ENCODE results near the gene GNG7. TPM values are rescaled to one million over a fixed set of nuclear protein-coding genes. Genes with fewer than 3 reads are reported as not detected.

Gene GNG7
- total RNA-seq, 2 donors from 2014 or later: 8.7 to 22.9 TPM

DNA sequence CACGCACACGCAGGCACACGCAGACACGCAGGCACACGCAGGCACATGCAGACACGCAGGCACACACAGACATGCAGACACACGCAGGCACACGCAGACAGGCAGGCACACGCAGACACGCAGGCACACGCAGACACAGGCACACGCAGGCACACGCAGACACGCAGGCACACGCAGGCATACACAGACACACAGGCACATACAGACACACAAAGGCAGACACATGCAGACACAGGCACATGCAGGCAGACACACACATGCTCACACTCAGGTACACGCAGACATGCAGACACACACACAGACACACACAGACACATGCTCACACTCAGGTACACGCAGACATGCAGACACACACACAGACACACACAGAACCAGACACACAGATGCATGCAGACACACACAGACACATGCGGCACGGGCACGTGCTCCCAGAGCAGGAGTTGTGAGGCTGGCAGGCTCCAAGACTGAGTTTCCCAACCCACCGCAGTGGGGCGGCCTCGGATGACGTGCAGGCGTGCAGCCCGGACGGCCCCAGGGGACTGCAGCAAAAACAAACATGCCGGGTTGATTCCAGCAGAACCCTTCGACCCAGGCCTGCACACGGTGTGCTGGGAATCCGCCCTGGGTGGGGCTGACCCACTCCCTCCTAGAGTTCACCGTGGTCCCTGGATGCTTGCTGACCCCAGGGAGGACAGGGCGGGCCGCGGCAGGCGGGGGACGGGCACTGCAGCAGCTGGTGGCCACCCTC is 126.6 kb downstream of the GNG7 start:
- Histone ChIP-seq H3K27me3 (replicated peaks; ENCODE audit: insufficient read depth) (no peaks in the 10 kb centered on the region), H3K4me3 (no peak overlapping the region), H3K9me3 (no peaks in the 10 kb centered on the region), H3K4me1 (replicated peaks) (peaks cover 15% of the 10 kb centered on the region), H3K36me3 (no peaks in the 10 kb centered on the region), H3K27ac (peak overlapping the region; percentile 33 to 48)
- no peak for DNase-seq (ENCODE audit: low spot score)
- TF ChIP-seq POLR2A (IDR thresholded peaks at IDR 0.05) (no peak), POLR2AphosphoS5 (IDR thresholded peaks at IDR 0.05) (peak; percentile 45)
- TF ChIP-seq, protein P1, sequence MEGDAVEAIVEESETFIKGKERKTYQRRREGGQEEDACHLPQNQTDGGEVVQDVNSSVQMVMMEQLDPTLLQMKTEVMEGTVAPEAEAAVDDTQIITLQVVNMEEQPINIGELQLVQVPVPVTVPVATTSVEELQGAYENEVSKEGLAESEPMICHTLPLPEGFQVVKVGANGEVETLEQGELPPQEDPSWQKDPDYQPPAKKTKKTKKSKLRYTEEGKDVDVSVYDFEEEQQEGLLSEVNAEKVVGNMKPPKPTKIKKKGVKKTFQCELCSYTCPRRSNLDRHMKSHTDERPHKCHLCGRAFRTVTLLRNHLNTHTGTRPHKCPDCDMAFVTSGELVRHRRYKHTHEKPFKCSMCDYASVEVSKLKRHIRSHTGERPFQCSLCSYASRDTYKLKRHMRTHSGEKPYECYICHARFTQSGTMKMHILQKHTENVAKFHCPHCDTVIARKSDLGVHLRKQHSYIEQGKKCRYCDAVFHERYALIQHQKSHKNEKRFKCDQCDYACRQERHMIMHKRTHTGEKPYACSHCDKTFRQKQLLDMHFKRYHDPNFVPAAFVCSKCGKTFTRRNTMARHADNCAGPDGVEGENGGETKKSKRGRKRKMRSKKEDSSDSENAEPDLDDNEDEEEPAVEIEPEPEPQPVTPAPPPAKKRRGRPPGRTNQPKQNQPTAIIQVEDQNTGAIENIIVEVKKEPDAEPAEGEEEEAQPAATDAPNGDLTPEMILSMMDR (IDR thresholded peaks at IDR 0.05): no peak
- WGBS: 72% methylated on average over 37 of the region's 37 CpGs
- intact Hi-C loops (cut with DNase I): no loop called here

DNA sequence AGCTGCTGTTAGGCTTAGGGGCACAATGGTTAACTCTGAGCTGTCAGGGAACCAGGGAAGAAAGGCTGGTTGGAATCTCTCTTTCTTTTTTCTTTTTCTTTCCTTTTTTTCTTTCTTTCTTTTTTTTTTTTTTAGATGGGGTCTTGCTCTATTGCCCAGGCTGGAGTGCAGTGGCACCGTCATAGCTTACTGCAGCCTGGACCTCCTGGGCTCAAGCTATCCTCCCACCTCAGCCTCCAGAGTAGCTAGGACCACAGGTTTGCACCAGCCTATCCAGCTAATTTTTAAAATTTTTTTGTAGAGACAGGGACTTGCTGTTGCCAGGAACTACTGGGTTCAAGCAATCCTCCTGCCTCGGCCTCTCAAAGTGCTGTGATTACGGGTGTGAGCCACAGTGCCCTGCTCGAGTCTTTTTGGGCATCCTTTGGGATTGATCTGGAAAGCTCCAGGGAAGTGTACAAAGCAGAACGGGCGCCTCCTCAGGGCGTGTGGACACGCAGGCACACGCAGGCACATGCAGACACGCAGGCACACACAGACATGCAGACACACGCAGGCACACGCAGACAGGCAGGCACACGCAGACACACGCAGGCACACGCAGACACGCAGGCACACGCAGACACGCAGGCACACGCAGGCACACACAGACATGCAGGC is 127.4 kb downstream of the GNG7 start:
- no peak overlapping the region for H3K4me3 ChIP-seq
- H3K27me3 ChIP-seq (replicated peaks; ENCODE audit: insufficient read depth): no peaks in the 10 kb centered on the region
- intact Hi-C loops (cut with DNase I): no loop called here
- peaks cover 15% of the 10 kb centered on the region for H3K4me1 ChIP-seq (replicated peaks)
- no peak overlapping the region for H3K27ac ChIP-seq
- TF ChIP-seq POLR2A (IDR thresholded peaks at IDR 0.05) (no peak), POLR2AphosphoS5 (IDR thresholded peaks at IDR 0.05) (no peak)
- TF ChIP-seq, protein P1 (IDR thresholded peaks at IDR 0.05): no peak
- 91% methylated on average over 19 of the region's 19 CpGs for WGBS
- no peak for DNase-seq (ENCODE audit: low spot score)
- H3K36me3 ChIP-seq: no peaks in the 10 kb centered on the region
- H3K9me3 ChIP-seq: no peaks in the 10 kb centered on the region

DNA sequence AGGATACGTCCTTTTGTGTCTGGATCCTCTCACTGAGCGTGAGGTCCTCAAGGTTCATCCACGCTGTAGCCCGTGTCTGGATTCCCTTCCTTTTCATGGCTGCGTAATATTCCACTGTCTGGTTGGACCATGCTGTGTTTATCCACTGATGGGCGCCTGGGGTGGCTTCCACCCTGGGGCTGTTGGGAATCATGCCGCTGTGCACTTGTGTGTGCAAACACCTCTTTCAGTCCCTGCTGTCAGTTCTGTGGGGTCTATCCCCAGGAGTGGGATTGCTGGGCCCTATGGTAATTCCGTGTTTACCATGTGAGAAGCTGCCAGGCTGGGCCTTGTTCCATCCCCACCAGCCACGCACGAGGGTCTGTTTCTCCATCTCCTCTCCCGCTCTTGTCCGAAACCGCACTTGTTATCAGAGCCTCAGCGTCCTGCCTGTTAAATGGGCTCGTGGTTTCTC is 128.0 kb downstream of the GNG7 start:
- DNase-seq (ENCODE audit: low spot score): no peak
- Histone ChIP-seq H3K27ac (no peak overlapping the region), H3K4me1 (replicated peaks) (peaks cover 15% of the 10 kb centered on the region), H3K27me3 (replicated peaks; ENCODE audit: insufficient read depth) (no peaks in the 10 kb centered on the region), H3K9me3 (no peaks in the 10 kb centered on the region), H3K36me3 (no peaks in the 10 kb centered on the region), H3K4me3 (no peak overlapping the region)
- TF ChIP-seq POLR2A (IDR thresholded peaks at IDR 0.05): no peak
- TF ChIP-seq POLR2AphosphoS5 (IDR thresholded peaks at IDR 0.05): no peak
- TF ChIP-seq, protein P1 (IDR thresholded peaks at IDR 0.05): no peak
- intact Hi-C loops (cut with DNase I): no loop called here
- WGBS: 95% methylated on average over 15 of the region's 15 CpGs

DNA sequence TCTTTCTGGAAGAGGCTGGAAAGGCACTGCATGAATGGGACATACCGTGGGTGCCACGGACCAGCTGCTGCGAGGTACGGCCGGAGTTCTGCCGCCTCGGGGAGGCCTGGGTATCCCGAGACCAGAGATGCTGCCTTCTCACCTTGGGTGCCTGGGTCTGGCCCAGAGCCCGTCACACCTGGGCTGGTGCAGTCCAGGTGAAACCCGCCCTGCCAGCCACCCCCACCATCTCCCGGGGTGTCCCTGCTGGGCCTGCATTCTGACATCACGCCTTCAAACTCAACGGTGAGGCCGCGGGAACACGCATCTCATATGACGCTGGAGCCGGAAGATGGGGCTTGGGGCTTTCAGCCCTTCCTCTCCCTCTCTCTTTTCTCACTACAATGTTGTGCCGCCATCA is 128.6 kb downstream of the GNG7 start:
- peaks cover 15% of the 10 kb centered on the region for H3K4me1 ChIP-seq (replicated peaks)
- intact Hi-C loops (cut with DNase I): no loop called here
- H3K9me3 ChIP-seq: no peaks in the 10 kb centered on the region
- H3K36me3 ChIP-seq: no peaks in the 10 kb centered on the region
- H3K4me3 ChIP-seq: no peak overlapping the region
- DNase-seq (ENCODE audit: low spot score): no peak
- H3K27me3 ChIP-seq (replicated peaks; ENCODE audit: insufficient read depth): no peaks in the 10 kb centered on the region
- no peak overlapping the region for H3K27ac ChIP-seq
- WGBS: 77% methylated on average over 19 of the region's 19 CpGs
- TF ChIP-seq POLR2AphosphoS5 (IDR thresholded peaks at IDR 0.05) (no peak), POLR2A (IDR thresholded peaks at IDR 0.05) (no peak)
- TF ChIP-seq, protein P1 (IDR thresholded peaks at IDR 0.05): no peak
